HepG2 (cell line): ENCODE measurements around the gene CRIP1. TPM values are rescaled to one million over a fixed set of nuclear protein-coding genes. Genes with fewer than 3 reads are reported as not detected.
A peak's percentile ranks its signal among the peaks of the same experiment; 100 is the strongest.

ENCODE experiments used
- ERF ChIP-seq: IDR thresholded peaks from 2 replicates; pipeline ENCODE4 v1.6.1; 2018; ENCODE audit warnings: missing biosample characterization, missing genetic modification reagents
- FOSL2 ChIP-seq: sonication (generic); formaldehyde crosslinking; IDR thresholded peaks from 2 replicates; pipeline ENCODE4 v1.4.0; 2020; ENCODE audit warnings: missing genetic modification reagents
- GABPB1 ChIP-seq: IDR thresholded peaks from 2 replicates; pipeline ENCODE4 v1.6.1; 2016; ENCODE audit warnings: mild to moderate bottlenecking, missing genetic modification reagents, moderate library complexity, missing compliant biosample characterization
- GATAD1 ChIP-seq: IDR thresholded peaks from 2 replicates; pipeline ENCODE4 v1.6.1; 2016; ENCODE audit warnings: missing genetic modification reagents, missing compliant biosample characterization
- KDM2A ChIP-seq: sonication (generic); formaldehyde crosslinking; IDR thresholded peaks from 2 replicates; pipeline ENCODE4 v1.4.0; 2020; ENCODE audit warnings: low read depth, missing genetic modification reagents, borderline replicate concordance
- KMT2A ChIP-seq: sonication (generic); formaldehyde crosslinking; IDR thresholded peaks from 2 replicates; pipeline ENCODE4 v1.4.0; 2020; ENCODE audit warnings: missing genetic modification reagents
- NR2F6 ChIP-seq, 2 experiments: IDR thresholded peaks; 2 replicates each; pipeline ENCODE4 v1.6.1; 2016; ENCODE audit warnings: antibody characterized with exemption in 1 of 2, mild to moderate bottlenecking in 1 of 2
- RXRB ChIP-seq: IDR thresholded peaks from 2 replicates; pipeline ENCODE4 v1.6.1; 2016; ENCODE audit warnings: borderline replicate concordance, missing genetic modification reagents, missing compliant biosample characterization
- SMC3 ChIP-seq: IDR thresholded peaks from 2 replicates; pipeline ENCODE4 v1.6.1; 2011; ENCODE audit warnings: low read length, improper control_type of control experiment
- ZBTB7B ChIP-seq: sonication (generic); formaldehyde crosslinking; IDR thresholded peaks from 2 replicates; pipeline ENCODE4 v1.4.0; 2020; ENCODE audit warnings: missing genetic modification reagents
- ZFP41 ChIP-seq: sonication (generic); formaldehyde crosslinking; IDR thresholded peaks from 2 replicates; pipeline ENCODE4 v1.4.0; 2020; ENCODE audit warnings: mild to moderate bottlenecking, missing genetic modification reagents, borderline replicate concordance
- ZFP90 ChIP-seq: sonication (generic); formaldehyde crosslinking; IDR thresholded peaks from 2 replicates; pipeline ENCODE4 v1.8.0; 2022; ENCODE audit warnings: missing genetic modification reagents, mild to moderate bottlenecking, inconsistent platforms, borderline replicate concordance
- ZNF101 ChIP-seq: sonication (generic); formaldehyde crosslinking; IDR thresholded peaks from 2 replicates; pipeline ENCODE4 v1.4.0; 2020; ENCODE audit warnings: mild to moderate bottlenecking, low read depth, missing genetic modification reagents, borderline replicate concordance
- ZNF3 ChIP-seq: IDR thresholded peaks from 2 replicates; pipeline ENCODE4 v1.7.0; 2017; ENCODE audit warnings: inconsistent platforms
- ZNF383 ChIP-seq: sonication (generic); formaldehyde crosslinking; IDR thresholded peaks from 2 replicates; pipeline ENCODE4 v1.4.0; 2020; ENCODE audit warnings: missing genetic modification reagents, mild to moderate bottlenecking, borderline replicate concordance
- ZSCAN25 ChIP-seq: sonication (generic); formaldehyde crosslinking; IDR thresholded peaks from 2 replicates; pipeline ENCODE4 v1.8.0; 2022; ENCODE audit warnings: mild to moderate bottlenecking, missing genetic modification reagents
- polyA plus RNA-seq, 8 experiments: library from polyadenylated mRNA; depleted of rRNA in 3 of 8; stranded (reverse) in 7 of 8; unstranded in 1 of 8; fragments of >200 nt; fragmentation: Illumina TruSeq in 4 of 8; extraction: Trizol in 4 of 8; gene quantifications; 2 replicates each; pipeline versions ENCODE4 v1.2.1 to v1.2.3, GENCODE V29; 2011 to 2016; ENCODE audit warnings: low read depth in 4 of 8, missing spikeins in 1 of 8, mixed read lengths in 1 of 8; ENCODE audit not compliant: insufficient read depth in 1 of 8
- total RNA-seq, 5 experiments: library from RNA; depleted of rRNA; stranded (reverse); fragments of >200 nt; fragmentation: Illumina TruSeq; extraction: Trizol; gene quantifications; 2 replicates each; pipeline ENCODE4 v1.2.3, GENCODE V29; 2016; ENCODE audit warnings: low read depth in 1 of 5
- TF ChIP-seq, protein P1 (sequence below): sonication (generic); formaldehyde crosslinking; IDR thresholded peaks from 2 replicates; pipeline ENCODE4 v1.8.0; 2022; ENCODE audit warnings: low read depth, missing genetic modification reagents
- TF ChIP-seq, protein P2 (sequence below): IDR thresholded peaks from 2 replicates; pipeline ENCODE4 v1.6.1; 2016; ENCODE audit warnings: missing compliant biosample characterization, missing genetic modification reagents, borderline replicate concordance
- TF ChIP-seq, protein P3 (sequence below): sonication (generic); formaldehyde crosslinking; IDR thresholded peaks from 2 replicates; pipeline ENCODE4 v1.5.1; 2020; ENCODE audit warnings: mild to moderate bottlenecking, missing genetic modification reagents, moderate library complexity
- TF ChIP-seq, protein P4 (sequence below): IDR thresholded peaks from 2 replicates; pipeline ENCODE4 v1.6.1; 2018; ENCODE audit warnings: missing genetic modification reagents, mild to moderate bottlenecking, missing compliant biosample characterization
- TF ChIP-seq, protein P5 (sequence below): sonication (generic); formaldehyde crosslinking; IDR thresholded peaks from 2 replicates; pipeline ENCODE4 v1.8.0; 2022; ENCODE audit warnings: mild to moderate bottlenecking, missing genetic modification reagents

Gene CRIP1
- total and polyA plus RNA-seq, 2 of the 13 experiments (the other 11 are each of a cell fraction or from before 2014, with no cell fraction given), result 53.9 to 59.5 TPM

DNA sequence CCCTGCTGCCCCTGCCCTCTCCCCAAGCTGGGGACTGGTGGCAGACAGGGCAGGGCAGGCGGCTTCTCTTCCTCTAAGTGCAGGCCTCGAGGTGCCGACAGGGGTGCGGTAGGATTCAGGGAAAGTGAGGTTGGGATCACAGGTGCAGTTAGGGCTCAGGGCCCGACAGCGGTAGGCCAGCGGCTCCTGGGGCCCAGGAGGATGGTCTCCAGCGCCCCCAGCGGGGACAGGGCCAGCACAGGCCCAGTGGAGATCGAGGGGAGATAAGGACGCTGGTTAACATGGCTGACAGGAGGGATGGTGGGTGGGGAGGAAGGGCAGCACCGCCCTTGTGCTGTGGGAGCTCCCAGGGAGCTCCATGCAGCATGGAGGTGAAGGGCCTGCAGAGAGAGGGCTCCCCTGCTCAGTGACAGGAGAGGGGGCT is 935 bp upstream of the CRIP1 start (continued):
- TF ChIP-seq, protein P1, sequence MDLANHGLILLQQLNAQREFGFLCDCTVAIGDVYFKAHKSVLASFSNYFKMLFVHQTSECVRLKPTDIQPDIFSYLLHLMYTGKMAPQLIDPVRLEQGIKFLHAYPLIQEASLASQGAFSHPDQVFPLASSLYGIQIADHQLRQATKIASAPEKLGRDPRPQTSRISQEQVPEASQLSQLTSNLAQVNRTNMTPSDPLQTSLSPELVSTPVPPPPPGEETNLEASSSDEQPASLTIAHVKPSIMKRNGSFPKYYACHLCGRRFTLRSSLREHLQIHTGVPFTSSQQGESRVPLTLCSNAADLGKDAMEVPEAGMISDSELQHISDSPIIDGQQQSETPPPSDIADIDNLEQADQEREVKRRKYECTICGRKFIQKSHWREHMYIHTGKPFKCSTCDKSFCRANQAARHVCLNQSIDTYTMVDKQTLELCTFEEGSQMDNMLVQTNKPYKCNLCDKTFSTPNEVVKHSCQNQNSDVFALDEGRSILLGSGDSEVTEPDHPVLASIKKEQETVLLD (CRISPR knock-in tag), result 0 out of 2 replicates have a peak, but pooled peaks have one; percentile 36
- peak; percentile 24; the same call in 1 of the 2 replicates for TF ChIP-seq SMC3
- TF ChIP-seq ZFP41 (CRISPR knock-in tag), result no peak
- TF ChIP-seq, protein P2, sequence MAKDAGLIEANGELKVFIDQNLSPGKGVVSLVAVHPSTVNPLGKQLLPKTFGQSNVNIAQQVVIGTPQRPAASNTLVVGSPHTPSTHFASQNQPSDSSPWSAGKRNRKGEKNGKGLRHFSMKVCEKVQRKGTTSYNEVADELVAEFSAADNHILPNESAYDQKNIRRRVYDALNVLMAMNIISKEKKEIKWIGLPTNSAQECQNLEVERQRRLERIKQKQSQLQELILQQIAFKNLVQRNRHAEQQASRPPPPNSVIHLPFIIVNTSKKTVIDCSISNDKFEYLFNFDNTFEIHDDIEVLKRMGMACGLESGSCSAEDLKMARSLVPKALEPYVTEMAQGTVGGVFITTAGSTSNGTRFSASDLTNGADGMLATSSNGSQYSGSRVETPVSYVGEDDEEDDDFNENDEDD (CRISPR knock-in tag), result peak; percentile 39; the same call in 1 of the 2 replicates
- TF ChIP-seq ERF (CRISPR knock-in tag), result peak; percentile 37; the same call in 1 of the 2 replicates
- 0 out of 2 replicates have a peak, but pooled peaks have one; percentile 45 for TF ChIP-seq ZSCAN25
- TF ChIP-seq, protein P3, sequence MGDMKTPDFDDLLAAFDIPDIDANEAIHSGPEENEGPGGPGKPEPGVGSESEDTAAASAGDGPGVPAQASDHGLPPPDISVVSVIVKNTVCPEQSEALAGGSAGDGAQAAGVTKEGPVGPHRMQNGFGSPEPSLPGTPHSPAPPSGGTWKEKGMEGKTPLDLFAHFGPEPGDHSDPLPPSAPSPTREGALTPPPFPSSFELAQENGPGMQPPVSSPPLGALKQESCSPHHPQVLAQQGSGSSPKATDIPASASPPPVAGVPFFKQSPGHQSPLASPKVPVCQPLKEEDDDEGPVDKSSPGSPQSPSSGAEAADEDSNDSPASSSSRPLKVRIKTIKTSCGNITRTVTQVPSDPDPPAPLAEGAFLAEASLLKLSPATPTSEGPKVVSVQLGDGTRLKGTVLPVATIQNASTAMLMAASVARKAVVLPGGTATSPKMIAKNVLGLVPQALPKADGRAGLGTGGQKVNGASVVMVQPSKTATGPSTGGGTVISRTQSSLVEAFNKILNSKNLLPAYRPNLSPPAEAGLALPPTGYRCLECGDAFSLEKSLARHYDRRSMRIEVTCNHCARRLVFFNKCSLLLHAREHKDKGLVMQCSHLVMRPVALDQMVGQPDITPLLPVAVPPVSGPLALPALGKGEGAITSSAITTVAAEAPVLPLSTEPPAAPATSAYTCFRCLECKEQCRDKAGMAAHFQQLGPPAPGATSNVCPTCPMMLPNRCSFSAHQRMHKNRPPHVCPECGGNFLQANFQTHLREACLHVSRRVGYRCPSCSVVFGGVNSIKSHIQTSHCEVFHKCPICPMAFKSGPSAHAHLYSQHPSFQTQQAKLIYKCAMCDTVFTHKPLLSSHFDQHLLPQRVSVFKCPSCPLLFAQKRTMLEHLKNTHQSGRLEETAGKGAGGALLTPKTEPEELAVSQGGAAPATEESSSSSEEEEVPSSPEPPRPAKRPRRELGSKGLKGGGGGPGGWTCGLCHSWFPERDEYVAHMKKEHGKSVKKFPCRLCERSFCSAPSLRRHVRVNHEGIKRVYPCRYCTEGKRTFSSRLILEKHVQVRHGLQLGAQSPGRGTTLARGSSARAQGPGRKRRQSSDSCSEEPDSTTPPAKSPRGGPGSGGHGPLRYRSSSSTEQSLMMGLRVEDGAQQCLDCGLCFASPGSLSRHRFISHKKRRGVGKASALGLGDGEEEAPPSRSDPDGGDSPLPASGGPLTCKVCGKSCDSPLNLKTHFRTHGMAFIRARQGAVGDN, result peak; percentile 83
- TF ChIP-seq GATAD1, result peak; percentile 47
- no peak for TF ChIP-seq ZNF3
- TF ChIP-seq NR2F6 (IDR thresholded peaks at IDR 0.05), result no peak
- peak; percentile 28; the same call in 1 of the 2 replicates for TF ChIP-seq NR2F6 (CRISPR knock-in tag; IDR thresholded peaks at IDR 0.05)
- TF ChIP-seq RXRB (CRISPR knock-in tag), result peak; percentile 37; the same call in 1 of the 2 replicates
- TF ChIP-seq FOSL2 (CRISPR knock-in tag), result 0 out of 2 replicates have a peak, but pooled peaks have one; percentile 11
- 0 out of 2 replicates have a peak, but pooled peaks have one; percentile 46 for TF ChIP-seq ZFP90 (CRISPR knock-in tag)
- peak; percentile 74; the same call in 1 of the 2 replicates for TF ChIP-seq KDM2A (CRISPR knock-in tag)
- TF ChIP-seq ZNF383 (CRISPR knock-in tag), result no peak
- TF ChIP-seq, protein P4, sequence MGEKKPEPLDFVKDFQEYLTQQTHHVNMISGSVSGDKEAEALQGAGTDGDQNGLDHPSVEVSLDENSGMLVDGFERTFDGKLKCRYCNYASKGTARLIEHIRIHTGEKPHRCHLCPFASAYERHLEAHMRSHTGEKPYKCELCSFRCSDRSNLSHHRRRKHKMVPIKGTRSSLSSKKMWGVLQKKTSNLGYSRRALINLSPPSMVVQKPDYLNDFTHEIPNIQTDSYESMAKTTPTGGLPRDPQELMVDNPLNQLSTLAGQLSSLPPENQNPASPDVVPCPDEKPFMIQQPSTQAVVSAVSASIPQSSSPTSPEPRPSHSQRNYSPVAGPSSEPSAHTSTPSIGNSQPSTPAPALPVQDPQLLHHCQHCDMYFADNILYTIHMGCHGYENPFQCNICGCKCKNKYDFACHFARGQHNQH, result peak; percentile 58; the same call in 1 of the 2 replicates
- TF ChIP-seq GABPB1 (CRISPR knock-in tag), result peak; percentile 55
- 0 out of 2 replicates have a peak, but pooled peaks have one; percentile 24 for TF ChIP-seq KMT2A (CRISPR knock-in tag)
- TF ChIP-seq ZNF101 (CRISPR knock-in tag), result no peak
- TF ChIP-seq ZBTB7B (CRISPR knock-in tag), result peak; percentile 64; the same call in 1 of the 2 replicates
- TF ChIP-seq, protein P5, sequence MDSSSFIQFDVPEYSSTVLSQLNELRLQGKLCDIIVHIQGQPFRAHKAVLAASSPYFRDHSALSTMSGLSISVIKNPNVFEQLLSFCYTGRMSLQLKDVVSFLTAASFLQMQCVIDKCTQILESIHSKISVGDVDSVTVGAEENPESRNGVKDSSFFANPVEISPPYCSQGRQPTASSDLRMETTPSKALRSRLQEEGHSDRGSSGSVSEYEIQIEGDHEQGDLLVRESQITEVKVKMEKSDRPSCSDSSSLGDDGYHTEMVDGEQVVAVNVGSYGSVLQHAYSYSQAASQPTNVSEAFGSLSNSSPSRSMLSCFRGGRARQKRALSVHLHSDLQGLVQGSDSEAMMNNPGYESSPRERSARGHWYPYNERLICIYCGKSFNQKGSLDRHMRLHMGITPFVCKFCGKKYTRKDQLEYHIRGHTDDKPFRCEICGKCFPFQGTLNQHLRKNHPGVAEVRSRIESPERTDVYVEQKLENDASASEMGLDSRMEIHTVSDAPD (CRISPR knock-in tag), result peak; percentile 50; the same call in 1 of the 2 replicates
